HCT116 (cell line): ENCODE results near the gene APOL6. TPM values are rescaled to one million over a fixed set of nuclear protein-coding genes. Genes with fewer than 3 reads are reported as not detected.

ENCODE experiments used
- ATAC-seq: fragments of 200-7000 bp; cut with Tn5 transposase; 2 replicates; pipeline ENCODE4 v1.9.1; 2020; ENCODE audit warnings: mild to moderate bottlenecking, moderate library complexity
- BruUV-seq: library from RNA; stranded (reverse); fragments of 400-500 nt; replicated peaks from 2 replicates; lab custom pipeline; 2021; lab: Mats Ljungman, UMichigan
- CTCF ChIA-PET: fragments of 300-600 bp; sonication (Branson Sonifier 250); formaldehyde crosslinking; loops from one replicate; lab custom pipeline; 2021; ENCODE audit warnings: antibody characterized with exemption; lab: Charles Lee
- POLR2A ChIA-PET: fragments of 300-600, 350-600 bp; sonication (Branson Sonifier 250); formaldehyde crosslinking; loops from one replicate; lab custom pipeline; 2021; ENCODE audit warnings: antibody characterized with exemption; lab: Charles Lee
- RAD21 ChIA-PET, 2 experiments: fragments of 300-600 bp; sonication (Branson Sonifier 250); formaldehyde crosslinking; loops; one replicate each; lab custom pipeline; 2023; ENCODE audit warnings: low total read pairs in 2 of 2; ENCODE audit not compliant: uncharacterized antibody in 2 of 2, unreplicated experiment in 2 of 2, low non-redundant PET in 1 of 2; lab: Charles Lee
- DNase-seq: peaks from one replicate; pipeline ENCODE4 v3.0.0-alpha.2; 2010; ENCODE audit warnings: low read depth, low spot score
- H2AFZ ChIP-seq: fragments of 200-600 bp; shearing (Covaris generic), sonication (generic); 2 replicates; pipeline ENCODE4 v1.6.1; 2017; ENCODE audit warnings: low read depth, mixed run types, mixed read lengths, antibody characterized with exemption, low read length; ENCODE audit not compliant: poor library complexity, severe bottlenecking
- H3K27ac ChIP-seq: 2 replicates; pipeline ENCODE4 v1.5.1; 2012; ENCODE audit warnings: low read depth, low read length
- H3K27me3 ChIP-seq: fragments of 200-600 bp; sonication (generic); 2 replicates; pipeline ENCODE4 v1.6.1; 2016; ENCODE audit warnings: mixed run types, low read length, mixed read lengths; ENCODE audit not compliant: insufficient read depth
- H3K36me3 ChIP-seq, 2 experiments: fragments of 200-500 bp in 1 of 2; fragments of 200-600 bp in 1 of 2; sonication (Bioruptor generic) in 1 of 2; sonication (generic) in 1 of 2; 2 replicates each; pipeline versions ENCODE4 v1.5.1 to v1.6.1; 2014 to 2016; ENCODE audit warnings: low read length in 2 of 2, inconsistent platforms in 1 of 2, mixed read lengths in 1 of 2, mixed run types in 1 of 2; ENCODE audit not compliant: insufficient read depth in 2 of 2, control insufficient read depth in 1 of 2
- H3K4me1 ChIP-seq, 2 experiments: fragments of 200-600 bp in 1 of 2; sonication (generic) in 1 of 2; 2 replicates each; pipeline versions ENCODE4 v1.5.1 to v1.6.1; 2012 to 2017; ENCODE audit warnings: low read length in 2 of 2, inconsistent platforms in 1 of 2, mild to moderate bottlenecking in 1 of 2, mixed read lengths in 1 of 2, mixed run types in 1 of 2, moderate library complexity in 1 of 2; ENCODE audit not compliant: insufficient read depth in 2 of 2, control insufficient read depth in 1 of 2
- H3K4me2 ChIP-seq: fragments of 200-600 bp; sonication (generic); 2 replicates; pipeline ENCODE4 v1.6.1; 2017; ENCODE audit warnings: mixed run types, low read length, mixed read lengths
- H3K4me3 ChIP-seq, 2 experiments: fragments of 200-600 bp in 1 of 2; sonication (generic) in 1 of 2; replicated peaks in 1 of 2; 2 replicates each; pipeline ENCODE4 v1.5.1; 2011 to 2016; ENCODE audit warnings: low read length in 2 of 2, control low read depth in 1 of 2, low read depth in 1 of 2, mild to moderate bottlenecking in 1 of 2, mixed read lengths in 1 of 2, mixed run types in 1 of 2
- H3K79me2 ChIP-seq: fragments of 200-600 bp; sonication (generic); 2 replicates; pipeline ENCODE4 v1.6.1; 2017; ENCODE audit warnings: mild to moderate bottlenecking, mixed run types, low read length, moderate library complexity, mixed read lengths; ENCODE audit not compliant: insufficient read depth
- H3K9ac ChIP-seq: fragments of 200-600 bp; sonication (generic); 2 replicates; pipeline ENCODE4 v1.6.1; 2016; ENCODE audit warnings: low read length, mixed read lengths
- H3K9me2 ChIP-seq: fragments of 200-600 bp; sonication (generic), shearing (Covaris generic); 2 replicates; pipeline ENCODE4 v1.6.1; 2017; ENCODE audit warnings: mixed run types, mild to moderate bottlenecking, moderate library complexity; ENCODE audit not compliant: insufficient read depth
- H3K9me3 ChIP-seq, 2 experiments: fragments of 200-500 bp in 1 of 2; fragments of 200-600 bp in 1 of 2; sonication (Bioruptor generic) in 1 of 2; sonication (generic) in 1 of 2; 2 replicates each; pipeline ENCODE4 v1.6.1; 2014 to 2017; ENCODE audit warnings: low read length in 2 of 2, mixed read lengths in 2 of 2, inconsistent platforms in 1 of 2, low read depth in 1 of 2, mild to moderate bottlenecking in 1 of 2, mixed run types in 1 of 2, moderate library complexity in 1 of 2; ENCODE audit not compliant: control insufficient read depth in 1 of 2, insufficient read depth in 1 of 2
- H4K20me1 ChIP-seq: fragments of 200-600 bp; sonication (generic), shearing (Covaris generic); 2 replicates; pipeline ENCODE4 v1.6.1; 2017; ENCODE audit warnings: mixed run types, mild to moderate bottlenecking, moderate library complexity; ENCODE audit not compliant: insufficient read depth
- CBX3 ChIP-seq: IDR thresholded peaks from 2 replicates; pipeline ENCODE4 v1.6.1; 2012; ENCODE audit warnings: low read depth
- CTCF ChIP-seq, 3 experiments: fragments of 200-600 bp in 1 of 3; sonication (generic) in 1 of 3; IDR thresholded peaks in 2 of 3; conservative IDR thresholded peaks in 1 of 3; 2 replicates each; pipeline ENCODE4 v1.5.1; 2012 to 2017; ENCODE audit warnings: low read depth in 2 of 3, low read length in 2 of 3, antibody characterized with exemption in 1 of 3, borderline replicate concordance in 1 of 3, control low read depth in 1 of 3, mild to moderate bottlenecking in 1 of 3, mixed read lengths in 1 of 3, mixed run types in 1 of 3, moderate library complexity in 1 of 3; ENCODE audit not compliant: insufficient read depth in 1 of 3
- EGR1 ChIP-seq: IDR thresholded peaks from 2 replicates; pipeline ENCODE4 v1.6.1; 2012; ENCODE audit warnings: low read depth
- JUND ChIP-seq: IDR thresholded peaks from 2 replicates; pipeline ENCODE4 v1.6.1; 2012
- MAX ChIP-seq: IDR thresholded peaks from 2 replicates; pipeline ENCODE4 v1.6.1; 2012
- POLR2AphosphoS5 ChIP-seq: IDR thresholded peaks from 2 replicates; pipeline ENCODE4 v1.6.1; 2011; ENCODE audit warnings: mild to moderate bottlenecking, low read depth, low read length, moderate library complexity
- SP1 ChIP-seq: IDR thresholded peaks from 2 replicates; pipeline ENCODE4 v1.6.1; 2012; ENCODE audit warnings: low read depth
- SRF ChIP-seq: IDR thresholded peaks from 2 replicates; pipeline ENCODE4 v1.6.1; 2012; ENCODE audit warnings: low read depth
- TCF7L2 ChIP-seq: IDR thresholded peaks from 2 replicates; pipeline ENCODE4 v1.7.0; 2011; ENCODE audit warnings: borderline replicate concordance, inconsistent platforms; ENCODE audit not compliant: insufficient read depth, insufficient read length; ENCODE audit errors: extremely low read depth
- ZBTB33 ChIP-seq: IDR thresholded peaks from 2 replicates; pipeline ENCODE4 v1.6.1; 2011; ENCODE audit warnings: mild to moderate bottlenecking, low read length, moderate library complexity; ENCODE audit not compliant: insufficient replicate concordance; ENCODE audit errors: extremely low read depth
- ZFX ChIP-seq: fragments of 450-650 bp; IDR thresholded peaks from 2 replicates; pipeline ENCODE4 v1.6.1; 2017
- ZNF274 ChIP-seq: fragments of 200-500 bp; sonication (Bioruptor generic); IDR thresholded peaks from 2 replicates; pipeline ENCODE4 v1.6.1; 2014; ENCODE audit warnings: mild to moderate bottlenecking, low read depth, low read length, inconsistent platforms
- intact Hi-C: fragments of 100-400 bp; cut with micrococcal nuclease; formaldehyde crosslinking; loops from 2 replicates; pipeline ENCODE4 v1.10.0; 2022
- total RNA-seq: library from RNA; stranded (reverse); gene quantifications from one replicate; pipeline ENCODE4 v1.2.1, GENCODE V29; 2021; ENCODE audit not compliant: unreplicated experiment

Gene APOL6
- total RNA-seq, 1 experiment from 2014 or later = 0.84 TPM

- H3K9ac ChIP-seq = no peak overlapping the region
Measured at GRCh38 chr22:35619336-35620094, 28.7 kb upstream of the APOL6 start.

More at GRCh38 chr22:35619336-35620094, 28.7 kb upstream of the APOL6 start:
- DNase-seq (no peak), ATAC-seq (no peak)
- CTCF ChIA-PET = interaction anchor here (1.3 kb wide), 1 partner anchor 12 kb away, joined by 4 read pairs; no protein-coding TSS in a partner anchor
- Histone ChIP-seq H3K4me1 (peaks cover 0 to 15% of the 10 kb centered on the region in 2 experiments; a peak in 3 of 4 replicates), H3K9me2 (no peaks in the 10 kb centered on the region), H3K4me2 (no peak overlapping the region), H3K79me2 (no peaks in the 10 kb centered on the region), H4K20me1 (no peaks in the 10 kb centered on the region), H3K36me3 (no peaks in the 10 kb centered on the region), H3K4me3 (no peak overlapping the region), H3K27me3 (no peaks in the 10 kb centered on the region), H3K27ac (no peak overlapping the region), H3K9me3 (no peaks in the 10 kb centered on the region), H2AFZ (no peak overlapping the region)
- RAD21 ChIA-PET = interaction anchor here in 1 of 2 experiments (0.6 kb wide), 1 partner anchor 240 kb away, joined by 9 read pairs; no protein-coding TSS in a partner anchor
- POLR2A ChIA-PET = no interaction called here
- intact Hi-C loops = no loop called here
- no TSS peak for BruUV-seq
- no peak for TF ChIP-seq CTCF (IDR thresholded peaks at IDR 0.05 in 2 of 3, conservative IDR thresholded peaks at IDR 0.05 in 1 of 3; ENCODE audit: borderline replicate concordance in 1 of 3, insufficient read depth in 1 of 3, low read depth in 2 of 3, low read length in 2 of 3)
- TF ChIP-seq POLR2AphosphoS5 = no peak
- TF ChIP-seq SRF = no peak
- no peak for TF ChIP-seq CBX3
- no peak for TF ChIP-seq TCF7L2
- no peak for TF ChIP-seq ZNF274
- no peak for TF ChIP-seq MAX
- TF ChIP-seq ZBTB33 = no peak
- TF ChIP-seq JUND = no peak
- TF ChIP-seq EGR1 = no peak
- TF ChIP-seq SP1 = no peak
- TF ChIP-seq ZFX = no peak
